ENCODE measurements around the gene TFAP2E. TPM values are rescaled to one million over a fixed set of nuclear protein-coding genes. Genes with fewer than 3 reads are reported as not detected.

Gene TFAP2E
- total RNA-seq, 1 donor from 2014 or later, result 2.0 TPM

DNA sequence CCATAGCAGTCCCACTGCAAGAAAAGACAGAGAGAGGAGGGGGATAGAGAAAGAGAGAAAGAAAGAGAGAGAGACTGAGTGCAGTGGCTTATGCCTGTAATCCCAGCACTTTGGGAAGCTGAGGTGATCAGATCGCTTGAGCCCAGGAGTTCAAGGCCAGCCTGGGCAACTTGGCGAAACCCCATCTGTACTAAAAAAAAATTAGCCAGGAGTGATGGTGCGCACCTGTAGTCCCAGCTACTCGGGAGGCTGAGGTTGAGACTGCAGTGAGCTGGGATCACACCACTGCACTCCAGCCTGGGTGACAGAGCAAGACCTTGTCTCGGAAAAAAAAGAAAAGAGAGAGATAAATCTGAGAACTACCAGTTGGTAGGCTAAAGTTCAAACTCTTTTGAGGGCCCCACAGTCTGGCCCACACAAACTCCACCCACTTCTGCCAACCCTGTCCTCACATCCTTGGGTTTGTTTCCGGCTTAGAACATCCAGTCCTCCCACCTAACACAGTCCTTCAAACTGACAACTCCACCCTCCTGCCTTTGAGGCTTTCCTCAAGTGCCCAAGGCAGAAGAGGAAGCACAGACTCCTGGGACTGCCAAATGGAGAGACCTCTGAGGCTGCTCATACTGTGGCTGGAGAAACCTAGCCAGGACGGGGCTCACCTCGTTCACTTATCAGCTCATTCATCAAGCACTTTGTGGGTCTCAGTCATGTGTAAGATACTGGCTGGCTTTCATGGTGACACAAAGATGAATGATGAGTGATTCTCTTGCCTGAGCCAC, 20.1 kb downstream of the TFAP2E start:
- intact Hi-C loops (cut with micrococcal nuclease), result no loop called here
- ATAC-seq (ENCODE audit: low read depth), result no peak
- CTCF ChIA-PET, result no interaction called here
- H3K27me3 Mint-ChIP-seq, result no peaks in the 10 kb centered on the region
- DNase-seq, result no peak
- H3K4me3 Mint-ChIP-seq, result no peak overlapping the region
- no peak overlapping the region for H3K27ac Mint-ChIP-seq
- H3K36me3 Mint-ChIP-seq (ENCODE audit: low read depth), result peaks cover 7% of the 10 kb centered on the region
- no peaks in the 10 kb centered on the region for H3K4me1 Mint-ChIP-seq
- TF ChIP-seq, protein P1, sequence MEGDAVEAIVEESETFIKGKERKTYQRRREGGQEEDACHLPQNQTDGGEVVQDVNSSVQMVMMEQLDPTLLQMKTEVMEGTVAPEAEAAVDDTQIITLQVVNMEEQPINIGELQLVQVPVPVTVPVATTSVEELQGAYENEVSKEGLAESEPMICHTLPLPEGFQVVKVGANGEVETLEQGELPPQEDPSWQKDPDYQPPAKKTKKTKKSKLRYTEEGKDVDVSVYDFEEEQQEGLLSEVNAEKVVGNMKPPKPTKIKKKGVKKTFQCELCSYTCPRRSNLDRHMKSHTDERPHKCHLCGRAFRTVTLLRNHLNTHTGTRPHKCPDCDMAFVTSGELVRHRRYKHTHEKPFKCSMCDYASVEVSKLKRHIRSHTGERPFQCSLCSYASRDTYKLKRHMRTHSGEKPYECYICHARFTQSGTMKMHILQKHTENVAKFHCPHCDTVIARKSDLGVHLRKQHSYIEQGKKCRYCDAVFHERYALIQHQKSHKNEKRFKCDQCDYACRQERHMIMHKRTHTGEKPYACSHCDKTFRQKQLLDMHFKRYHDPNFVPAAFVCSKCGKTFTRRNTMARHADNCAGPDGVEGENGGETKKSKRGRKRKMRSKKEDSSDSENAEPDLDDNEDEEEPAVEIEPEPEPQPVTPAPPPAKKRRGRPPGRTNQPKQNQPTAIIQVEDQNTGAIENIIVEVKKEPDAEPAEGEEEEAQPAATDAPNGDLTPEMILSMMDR (IDR thresholded peaks at IDR 0.05), result no peak
- POLR2A ChIA-PET, result no interaction called here
- H3K9me3 Mint-ChIP-seq, result no peaks in the 10 kb centered on the region

DNA sequence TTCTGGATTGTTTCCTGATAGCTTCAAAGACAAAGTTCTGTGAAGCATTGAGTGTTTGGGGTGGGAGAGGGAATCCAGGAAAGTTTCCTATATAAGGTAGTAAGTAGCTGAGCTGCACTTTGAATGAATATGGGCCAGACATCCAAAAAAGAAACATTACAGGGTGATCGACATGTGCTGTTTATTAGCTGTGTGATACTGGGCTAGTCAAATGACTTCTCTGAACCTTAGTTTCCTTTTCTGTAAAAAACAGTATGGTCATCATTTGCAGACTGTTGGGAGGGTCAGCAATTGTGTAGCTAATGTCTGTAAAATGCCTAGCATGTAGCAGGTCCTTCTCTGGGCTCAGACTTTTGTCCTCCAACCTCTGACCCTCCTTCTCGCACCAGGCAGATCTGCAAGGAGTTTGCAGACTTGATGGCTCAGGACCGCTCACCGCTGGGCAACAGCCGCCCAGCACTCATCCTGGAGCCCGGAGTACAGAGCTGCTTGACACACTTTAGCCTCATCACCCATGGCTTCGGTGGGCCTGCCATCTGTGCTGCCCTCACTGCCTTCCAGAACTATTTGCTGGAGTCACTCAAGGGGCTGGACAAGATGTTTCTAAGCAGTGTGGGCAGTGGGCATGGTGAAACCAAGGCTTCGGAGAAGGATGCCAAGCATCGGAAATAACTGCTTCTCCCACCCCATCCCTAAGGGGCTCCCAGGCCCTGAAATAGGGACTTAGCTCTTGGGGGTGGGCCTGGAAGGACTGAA, 21.1 kb downstream of the TFAP2E start:
- ChIA-PET CTCF (no interaction called here), POLR2A (no interaction called here)
- Mint-ChIP-seq H3K27me3 (no peaks in the 10 kb centered on the region), H3K36me3 (ENCODE audit: low read depth) (peaks cover 12% of the 10 kb centered on the region), H3K9me3 (no peaks in the 10 kb centered on the region), H3K4me1 (no peaks in the 10 kb centered on the region), H3K4me3 (no peak overlapping the region), H3K27ac (no peak overlapping the region)
- intact Hi-C loops (cut with micrococcal nuclease), result no loop called here
- ATAC-seq (ENCODE audit: low read depth) (no peak), DNase-seq (no peak)
- TF ChIP-seq, protein P1 (IDR thresholded peaks at IDR 0.05), result no peak

DNA sequence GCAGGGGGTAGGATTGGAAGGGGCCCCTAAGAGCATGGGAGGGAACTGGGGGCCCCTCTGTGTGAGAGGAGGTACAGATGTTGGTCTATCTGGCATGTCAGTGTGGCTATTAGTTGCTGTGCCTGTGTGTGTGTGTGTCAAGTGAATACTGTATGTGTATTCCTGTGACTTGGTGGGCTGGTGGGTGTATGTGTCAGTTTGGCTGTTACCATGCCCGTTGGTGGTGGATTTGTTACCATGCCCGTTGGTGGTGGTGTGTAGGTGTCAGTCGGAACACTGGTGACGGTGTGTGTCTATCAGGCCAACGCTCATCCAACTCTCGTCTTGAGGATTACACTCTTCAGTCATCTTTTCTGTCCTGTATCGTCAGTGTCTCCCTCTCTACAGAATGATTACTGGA, 22.6 kb downstream of the TFAP2E start:
- intact Hi-C loops (cut with micrococcal nuclease), result no loop called here
- Mint-ChIP-seq H3K4me3 (no peak overlapping the region), H3K27ac (no peak overlapping the region), H3K27me3 (no peaks in the 10 kb centered on the region), H3K4me1 (no peaks in the 10 kb centered on the region), H3K9me3 (no peaks in the 10 kb centered on the region), H3K36me3 (ENCODE audit: low read depth) (peaks cover 21% of the 10 kb centered on the region)
- ChIA-PET POLR2A (no interaction called here), CTCF (no interaction called here)
- TF ChIP-seq, protein P1 (IDR thresholded peaks at IDR 0.05), result no peak
- ATAC-seq (ENCODE audit: low read depth) (no peak), DNase-seq (no peak)

DNA sequence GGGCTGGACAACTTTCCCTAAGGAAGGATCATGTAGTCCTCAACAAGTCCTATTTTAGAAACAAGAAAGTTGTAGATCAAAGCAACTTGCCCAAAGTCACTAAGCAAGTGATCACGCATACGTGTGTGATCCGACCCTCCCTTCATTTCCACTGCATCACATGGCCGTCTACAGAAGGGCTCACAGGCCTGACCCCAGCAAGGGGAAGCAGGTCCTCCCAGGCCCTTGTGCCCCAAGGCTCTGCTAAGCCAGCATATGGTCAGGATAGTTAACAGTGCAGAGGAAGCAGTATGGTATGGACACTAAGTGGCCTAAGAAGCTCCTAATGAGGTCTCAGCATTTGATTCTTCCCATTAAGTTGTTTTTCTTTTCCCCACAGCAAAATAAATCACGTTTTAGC, 24.8 kb downstream of the TFAP2E start:
- ChIA-PET POLR2A (no interaction called here), CTCF (no interaction called here)
- H3K4me3 Mint-ChIP-seq, result no peak overlapping the region
- no peaks in the 10 kb centered on the region for H3K9me3 Mint-ChIP-seq
- ATAC-seq (ENCODE audit: low read depth) (no peak), DNase-seq (no peak)
- intact Hi-C loops (cut with micrococcal nuclease), result no loop called here
- H3K27ac Mint-ChIP-seq, result no peak overlapping the region
- TF ChIP-seq, protein P1 (IDR thresholded peaks at IDR 0.05), result no peak
- H3K36me3 Mint-ChIP-seq (ENCODE audit: low read depth), result peaks cover 29% of the 10 kb centered on the region
- no peaks in the 10 kb centered on the region for H3K4me1 Mint-ChIP-seq
- H3K27me3 Mint-ChIP-seq, result no peaks in the 10 kb centered on the region

DNA sequence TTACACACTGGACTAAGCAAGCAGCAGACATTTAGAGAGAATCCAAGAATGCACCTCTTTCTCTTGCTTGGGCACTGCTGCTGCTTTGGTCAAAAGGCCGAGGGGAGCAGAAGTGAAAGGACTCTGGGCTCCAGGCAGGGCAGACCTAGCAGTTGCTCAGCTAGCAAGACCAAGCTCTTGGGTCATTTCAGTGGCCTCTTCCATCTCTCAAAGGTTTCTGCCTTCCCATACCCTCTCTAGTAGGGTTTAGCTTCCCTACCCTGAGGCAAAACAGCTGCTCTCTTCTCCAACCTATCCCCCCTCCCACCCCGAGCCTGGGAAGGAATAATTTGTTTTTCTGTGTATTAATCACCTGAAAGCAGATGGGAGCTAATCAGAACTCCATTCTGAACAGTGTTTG, 25.8 kb downstream of the TFAP2E start:
- no peak for DNase-seq
- H3K27ac Mint-ChIP-seq, result no peak overlapping the region
- no peaks in the 10 kb centered on the region for H3K9me3 Mint-ChIP-seq
- H3K4me1 Mint-ChIP-seq, result no peaks in the 10 kb centered on the region
- no peak overlapping the region for H3K4me3 Mint-ChIP-seq
- ChIA-PET POLR2A (no interaction called here), CTCF (no interaction called here)
- no peaks in the 10 kb centered on the region for H3K27me3 Mint-ChIP-seq
- TF ChIP-seq, protein P1 (IDR thresholded peaks at IDR 0.05), result no peak
- H3K36me3 Mint-ChIP-seq (ENCODE audit: low read depth), result peaks cover 38% of the 10 kb centered on the region
- intact Hi-C loops (cut with micrococcal nuclease), result no loop called here
- no peak for ATAC-seq (ENCODE audit: low read depth)
